ENCODE results near the gene CCDC8.
"Not testable (repeated sequence)": the region's sequence is repeated elsewhere in the genome, so short reads cannot be mapped to it uniquely, and the experiment has no call there.

The CCDC8 gene, protein sequence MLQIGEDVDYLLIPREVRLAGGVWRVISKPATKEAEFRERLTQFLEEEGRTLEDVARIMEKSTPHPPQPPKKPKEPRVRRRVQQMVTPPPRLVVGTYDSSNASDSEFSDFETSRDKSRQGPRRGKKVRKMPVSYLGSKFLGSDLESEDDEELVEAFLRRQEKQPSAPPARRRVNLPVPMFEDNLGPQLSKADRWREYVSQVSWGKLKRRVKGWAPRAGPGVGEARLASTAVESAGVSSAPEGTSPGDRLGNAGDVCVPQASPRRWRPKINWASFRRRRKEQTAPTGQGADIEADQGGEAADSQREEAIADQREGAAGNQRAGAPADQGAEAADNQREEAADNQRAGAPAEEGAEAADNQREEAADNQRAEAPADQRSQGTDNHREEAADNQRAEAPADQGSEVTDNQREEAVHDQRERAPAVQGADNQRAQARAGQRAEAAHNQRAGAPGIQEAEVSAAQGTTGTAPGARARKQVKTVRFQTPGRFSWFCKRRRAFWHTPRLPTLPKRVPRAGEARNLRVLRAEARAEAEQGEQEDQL

DNA sequence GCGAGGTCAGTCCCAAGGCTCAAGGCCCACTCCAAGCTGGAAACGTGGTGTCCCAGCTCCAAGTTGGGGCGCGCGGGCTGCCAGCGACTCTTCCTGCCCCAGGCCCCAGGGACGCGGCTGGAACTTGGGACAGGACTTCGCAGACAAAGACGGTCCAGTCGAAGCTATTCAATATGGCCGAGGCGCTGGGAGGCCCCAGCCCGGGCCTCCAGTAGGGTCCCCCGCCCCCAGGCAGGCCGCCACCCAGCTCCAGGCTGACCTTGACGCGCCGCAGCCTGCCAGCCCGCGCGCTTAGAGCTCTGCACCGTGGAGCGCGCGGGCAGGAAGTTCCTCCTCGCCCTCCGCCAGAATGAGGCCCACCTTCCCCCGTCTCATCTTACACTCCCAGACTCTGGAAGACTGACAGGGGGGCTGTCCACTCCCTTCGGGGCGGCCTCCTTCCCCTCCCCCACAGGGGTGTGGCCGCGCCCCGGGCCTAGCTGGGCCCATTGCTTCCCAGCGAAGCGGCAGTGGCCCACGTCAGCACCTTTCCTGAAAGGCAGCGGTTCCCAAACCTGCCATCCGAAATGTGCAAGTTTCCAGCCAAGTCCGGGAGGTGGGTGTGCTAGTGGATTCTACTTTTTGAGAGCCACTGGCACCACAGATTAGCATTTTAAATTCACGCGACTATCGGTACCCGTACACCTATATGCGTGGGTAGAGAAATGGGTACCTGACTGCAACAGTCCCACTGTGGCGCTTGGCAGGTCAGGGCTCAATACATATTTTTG, at the start of gene CCDC8:
TSS of gene CCDC8 (minus strand) at position 303 of the 770 bp plus-strand sequence. CDS start 754 bp downstream, outside the sequence.
- in situ Hi-C loops (cut with MboI; ENCODE audit: low sequenced_read_pairs), result no loop called here

- in situ Hi-C loops (cut with MboI; ENCODE audit: low sequenced_read_pairs), result no loop called here
These were observed 48.2 kb upstream of the CCDC8 start for GRCh38 chr19:46461537-46461936.

- in situ Hi-C loops (cut with MboI; ENCODE audit: low sequenced_read_pairs), result no loop called here
These were observed 47.6 kb upstream of the CCDC8 start for GRCh38 chr19:46460981-46461380.

GRCh38 chr19:46460055-46460454, 46.7 kb upstream of the CCDC8 start:
- in situ Hi-C loops (cut with MboI; ENCODE audit: low sequenced_read_pairs), result no loop called here

GRCh38 chr19:46456930-46457329, 43.6 kb upstream of the CCDC8 start:
- in situ Hi-C loops (cut with MboI; ENCODE audit: low sequenced_read_pairs), result no loop called here

DNA sequence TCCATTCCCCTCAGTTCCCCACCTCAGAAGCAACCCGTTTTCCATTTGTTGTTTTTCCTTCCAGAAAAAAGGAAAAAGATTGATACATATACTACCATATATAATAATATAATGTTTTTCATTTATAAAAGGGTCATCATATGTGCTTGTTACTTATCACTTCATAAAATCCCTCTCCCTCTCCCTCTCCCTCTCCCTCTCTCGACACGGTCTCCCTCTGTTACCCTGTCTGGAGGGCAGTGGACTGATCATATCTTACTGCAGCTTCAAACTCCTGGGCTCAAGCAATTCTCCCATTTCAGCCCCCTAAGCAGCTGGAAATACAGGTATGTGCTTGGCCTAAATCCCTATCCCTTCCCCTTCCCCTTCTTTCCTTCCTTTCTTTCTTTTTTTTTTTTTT, 40.9 kb upstream of the CCDC8 start:
- in situ Hi-C loops (cut with MboI; ENCODE audit: low sequenced_read_pairs), result no loop called here

DNA sequence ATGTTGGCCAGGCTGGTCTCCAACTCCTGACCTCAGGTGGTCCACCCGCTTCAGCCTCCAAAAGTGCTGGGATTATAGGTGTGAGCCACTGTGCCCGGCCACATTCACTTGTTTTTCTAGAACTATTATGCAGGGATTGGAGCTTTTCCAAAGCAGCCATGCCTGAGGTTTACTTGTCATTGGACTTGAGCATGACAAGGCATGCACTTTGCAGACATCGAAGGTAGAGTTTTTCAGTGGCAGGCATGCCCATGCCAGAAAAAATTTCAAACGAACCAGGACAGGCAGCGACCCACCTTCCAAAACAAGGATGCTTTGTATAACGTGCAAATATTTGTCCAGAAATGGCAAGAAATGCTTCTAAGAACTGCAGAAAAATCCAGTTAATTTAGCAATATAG, 40.3 kb upstream of the CCDC8 start:
- in situ Hi-C loops (cut with MboI; ENCODE audit: low sequenced_read_pairs), result no loop called here

DNA sequence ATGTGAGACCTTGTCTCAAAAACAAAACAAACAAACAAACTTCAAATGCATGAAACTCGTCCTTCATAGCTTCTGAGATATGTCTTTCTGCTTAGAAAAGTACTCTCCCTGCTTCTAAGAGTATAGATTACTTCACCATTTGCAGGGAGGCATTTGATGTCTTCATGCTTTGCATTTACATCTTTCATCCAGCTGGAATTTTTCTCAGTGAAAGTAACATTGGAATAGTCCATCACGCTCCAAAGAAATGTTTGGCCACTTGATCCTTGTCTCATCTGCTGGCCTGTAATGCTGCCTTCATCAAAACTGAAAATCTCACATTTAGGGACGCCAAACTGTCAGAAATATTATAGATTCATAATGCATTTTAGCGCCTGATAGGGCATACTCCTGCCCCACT, 38.8 kb upstream of the CCDC8 start:
- in situ Hi-C loops (cut with MboI; ENCODE audit: low sequenced_read_pairs), result no loop called here

- in situ Hi-C loops (cut with MboI; ENCODE audit: low sequenced_read_pairs), result no loop called here
These were observed 38.0 kb upstream of the CCDC8 start for GRCh38 chr19:46451352-46451751.

GRCh38 chr19:46450737-46451136, 37.4 kb upstream of the CCDC8 start:
- in situ Hi-C loops (cut with MboI; ENCODE audit: low sequenced_read_pairs), result no loop called here

- in situ Hi-C loops (cut with MboI; ENCODE audit: low sequenced_read_pairs), result no loop called here
These were observed 35.9 kb upstream of the CCDC8 start for GRCh38 chr19:46449228-46449627.

GRCh38 chr19:46448601-46449000, 35.2 kb upstream of the CCDC8 start:
- in situ Hi-C loops (cut with MboI; ENCODE audit: low sequenced_read_pairs), result no loop called here

DNA sequence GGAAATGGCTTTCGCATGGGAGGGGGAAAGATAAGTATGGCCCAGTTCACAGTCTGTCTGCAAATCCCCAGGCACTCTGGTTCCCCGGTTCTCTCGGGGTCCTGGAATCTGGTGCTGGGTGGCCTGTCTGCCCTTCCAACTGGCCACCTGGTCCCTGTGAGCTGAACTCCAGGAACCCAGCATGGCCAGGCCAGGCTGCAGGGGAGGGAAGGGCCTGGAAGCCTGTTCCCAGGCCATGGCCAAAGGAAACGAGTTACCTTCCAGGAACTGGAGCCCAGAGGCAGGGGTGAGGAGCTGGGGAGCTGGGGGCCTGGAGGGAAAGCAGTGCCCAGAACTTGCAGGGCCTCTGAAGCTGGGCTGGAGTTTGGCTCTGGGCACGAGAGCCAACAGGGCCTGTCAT, 34.5 kb upstream of the CCDC8 start:
- in situ Hi-C loops (cut with MboI; ENCODE audit: low sequenced_read_pairs), result no loop called here

DNA sequence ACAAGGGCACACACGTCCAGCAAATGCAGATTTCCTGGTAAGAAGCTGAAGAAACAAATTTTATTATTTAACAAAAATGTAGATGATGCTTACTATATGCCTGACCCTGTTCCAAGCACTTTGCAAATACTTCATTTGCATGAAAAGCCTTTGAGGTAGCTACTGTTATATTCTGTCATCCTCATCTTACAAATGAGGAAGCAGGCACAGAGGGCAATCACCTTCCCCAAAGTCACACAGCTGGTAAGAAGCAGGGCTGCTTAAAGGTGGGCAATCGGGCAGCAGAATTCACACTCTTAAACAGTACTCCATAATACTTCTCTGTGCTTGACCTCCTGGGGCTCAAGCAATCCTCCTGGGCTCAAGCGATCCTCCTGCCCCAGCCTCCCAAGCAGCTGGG, 33.6 kb upstream of the CCDC8 start:
- in situ Hi-C loops (cut with MboI; ENCODE audit: low sequenced_read_pairs), result no loop called here

DNA sequence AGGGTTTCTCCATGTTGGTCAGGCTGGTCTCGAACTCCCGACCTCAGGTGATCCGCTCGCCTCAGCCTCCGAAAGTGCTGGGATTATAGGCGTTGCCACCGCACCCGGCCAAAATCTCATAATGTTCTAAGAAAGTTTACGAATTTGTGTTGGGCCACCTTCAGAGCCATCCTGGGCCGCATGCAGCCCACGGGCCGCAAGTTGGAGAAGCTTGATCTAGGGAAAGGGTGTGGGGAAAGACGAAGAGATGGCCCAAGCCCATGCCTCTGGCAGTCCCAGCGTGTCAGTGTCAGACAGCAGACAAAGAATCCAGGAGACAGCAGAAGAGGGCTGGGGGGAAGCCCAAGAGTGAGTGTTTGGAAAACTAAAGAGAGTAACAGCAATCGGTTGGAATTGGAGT, 32.7 kb upstream of the CCDC8 start:
- in situ Hi-C loops (cut with MboI; ENCODE audit: low sequenced_read_pairs), result no loop called here

DNA sequence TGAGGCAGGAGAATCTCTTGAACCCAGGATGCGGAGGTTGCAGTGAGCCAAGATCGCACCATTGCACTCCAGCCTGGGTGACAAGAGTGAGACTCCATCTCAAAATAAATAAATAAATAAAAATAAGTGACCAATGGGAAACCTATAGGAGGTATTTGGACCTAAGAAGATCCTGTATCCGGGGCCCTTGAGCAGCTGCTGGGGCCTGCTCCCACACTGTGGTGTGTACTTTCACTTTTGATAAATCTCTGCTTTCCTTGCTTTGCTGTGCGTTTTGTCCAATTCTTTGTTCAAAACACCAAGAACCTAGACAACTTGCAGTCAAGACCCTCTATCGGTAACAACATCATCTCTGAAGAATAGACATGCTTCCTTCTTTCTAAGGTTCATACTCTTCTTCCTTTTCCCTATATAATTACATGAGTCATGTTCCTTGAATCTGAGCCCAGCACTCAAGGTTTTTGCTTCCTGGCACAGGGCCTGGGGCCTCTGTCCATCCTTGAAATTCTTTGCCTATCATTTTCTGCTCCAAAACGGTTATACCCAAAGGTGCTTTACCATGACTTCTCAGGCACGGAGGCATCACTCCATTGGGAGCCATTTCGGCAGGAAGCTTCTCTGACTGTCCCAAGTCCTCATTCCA, 29.6 kb upstream of the CCDC8 start:
- in situ Hi-C loops (cut with MboI; ENCODE audit: low sequenced_read_pairs), result no loop called here

DNA sequence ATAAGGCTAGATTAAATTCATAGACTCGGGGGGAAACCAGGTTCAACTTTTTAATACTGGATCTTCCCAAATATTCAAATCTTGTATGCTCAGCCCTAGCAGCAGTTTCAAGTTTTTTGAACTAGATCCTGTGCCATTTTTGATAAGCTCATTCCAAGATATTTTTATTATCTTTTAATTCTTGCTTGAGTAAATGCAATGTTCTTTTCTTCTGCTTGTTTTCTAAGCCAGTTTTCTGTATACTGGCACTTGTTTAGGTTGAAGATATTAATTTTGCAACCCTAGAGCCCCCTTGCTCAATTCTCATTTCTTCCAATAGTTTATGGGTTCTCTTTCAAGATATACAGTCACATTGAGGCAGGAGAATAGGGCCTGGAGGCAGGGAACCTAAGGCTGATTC, 28.5 kb upstream of the CCDC8 start:
- in situ Hi-C loops (cut with MboI; ENCODE audit: low sequenced_read_pairs), result no loop called here

DNA sequence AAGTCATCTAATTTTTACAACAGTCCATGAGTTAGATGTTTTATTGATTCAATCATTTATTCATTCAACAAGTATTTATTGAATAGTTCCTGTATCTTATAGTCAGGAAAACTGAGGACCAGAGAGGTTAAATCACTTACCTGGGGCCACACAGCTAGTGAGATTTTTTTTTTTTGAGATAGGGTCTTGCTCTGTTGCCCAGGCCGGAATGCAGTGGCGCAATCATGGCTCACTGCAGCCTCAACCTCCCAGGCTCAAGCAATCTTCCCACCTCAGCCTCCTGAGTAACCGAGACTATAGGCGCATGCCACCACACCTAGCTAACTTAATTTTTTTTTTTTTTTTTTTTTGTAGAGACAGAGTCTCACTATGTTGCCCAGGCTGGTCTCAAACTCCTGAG, 22.3 kb upstream of the CCDC8 start:
- in situ Hi-C loops (cut with MboI; ENCODE audit: low sequenced_read_pairs), result not testable (repeated sequence)

DNA sequence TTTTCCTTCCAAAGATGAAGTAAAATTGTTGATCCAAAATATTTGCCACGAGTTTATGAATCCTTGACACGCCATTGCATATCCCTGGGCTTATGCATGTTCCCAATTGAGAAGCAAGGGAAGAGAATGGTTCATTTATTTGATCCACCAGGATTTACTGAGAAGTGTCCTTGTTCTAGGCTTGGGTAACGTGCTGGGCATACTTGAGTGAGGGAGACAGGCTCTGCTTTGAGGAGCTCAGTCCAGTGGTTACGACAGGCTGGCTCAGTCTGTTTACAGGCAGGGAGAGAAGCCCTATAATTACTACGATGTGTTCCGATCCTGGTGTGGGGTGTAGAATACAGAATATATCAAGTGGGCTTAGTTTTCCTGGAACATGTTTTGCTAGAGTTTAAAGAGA, 21.6 kb upstream of the CCDC8 start:
- in situ Hi-C loops (cut with MboI; ENCODE audit: low sequenced_read_pairs), result no loop called here

- in situ Hi-C loops (cut with MboI; ENCODE audit: low sequenced_read_pairs), result not testable (repeated sequence)
These were observed 20.1 kb upstream of the CCDC8 start for GRCh38 chr19:46433470-46433869.

DNA sequence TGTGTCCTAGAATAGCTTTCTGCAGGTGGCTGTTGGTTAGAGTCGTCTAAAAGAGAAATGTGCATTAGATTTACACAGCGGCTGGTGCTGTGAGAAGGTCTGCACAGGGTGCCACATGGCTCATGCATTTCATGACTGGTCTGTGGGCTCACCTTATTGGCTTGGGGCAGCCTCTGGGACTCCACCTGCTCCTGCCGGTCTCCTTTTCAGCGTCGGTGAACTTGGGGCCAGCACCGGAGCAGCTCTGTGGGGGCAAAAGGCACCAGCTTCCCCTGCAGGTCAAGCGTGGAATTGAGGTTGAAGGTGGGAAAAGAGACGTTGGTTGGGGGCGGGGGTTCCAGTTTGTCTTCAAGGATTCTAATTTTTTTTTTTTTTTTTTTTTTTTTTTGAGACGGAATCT, 18.5 kb upstream of the CCDC8 start:
- in situ Hi-C loops (cut with MboI; ENCODE audit: low sequenced_read_pairs), result no loop called here

GRCh38 chr19:46429999-46430398, 16.6 kb upstream of the CCDC8 start:
- in situ Hi-C loops (cut with MboI; ENCODE audit: low sequenced_read_pairs), result no loop called here

Measured in HL-60/S4 (cell line).